Left renal cortex interstitium (tissue), 4 donors: ENCODE results near the gene RPL5. TPM values are rescaled to one million over a fixed set of nuclear protein-coding genes. Genes with fewer than 3 reads are reported as not detected.

ENCODE experiments used
- DNase-seq, 4 donors: peaks; one replicate each; pipeline ENCODE4 v3.0.0-alpha.2; 2013; ENCODE audit warnings: low read depth in 4 of 4, low spot score in 2 of 4, missing footprints in 1 of 4
- polyA plus RNA-seq, 4 donors: library from polyadenylated mRNA; unstranded; fragments of 120-200 nt; gene quantifications; one replicate each; pipeline ENCODE4 v1.2.1, GENCODE V29; 2013; ENCODE audit not compliant: insufficient read length in 4 of 4

RPL5 gene
- polyA plus RNA-seq, 4 donors, result 2,381 to 3,088 (median 2,760) TPM

DNA sequence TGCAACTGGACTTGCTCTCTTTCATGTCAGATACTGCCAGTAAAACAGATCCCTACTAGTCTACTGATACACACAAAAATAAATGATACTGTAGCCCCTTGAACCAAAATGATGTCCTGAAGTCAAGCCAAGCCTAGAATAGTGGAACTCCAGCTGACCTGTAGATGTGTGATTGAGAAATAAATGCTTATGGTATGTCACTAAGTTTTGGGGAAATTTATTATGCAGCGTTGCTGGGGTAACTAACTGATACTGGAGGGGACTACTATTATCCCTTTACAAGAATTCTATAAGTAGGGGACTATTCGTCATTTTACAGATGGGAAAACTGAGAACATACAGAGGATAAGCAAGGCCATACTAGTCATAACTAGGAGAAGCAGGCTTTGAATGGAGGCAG lies 55.6 kb downstream of the RPL5 start:
- no peak for DNase-seq

Other genes starting within 250 kb of the RPL5 start
- gene EVI5, start 46.9 kb upstream of the RPL5 start, polyA plus RNA-seq, result 10 to 100 TPM; 16.4 to 21.7 (median 18.7) TPM
- 10 to 100 TPM in 1 of 4 donors, 1 to 10 TPM in 3; 8.0 to 10.6 (median 9.2) TPM for gene DIPK1A, start 129.4 kb downstream of the RPL5 start, polyA plus RNA-seq
- 10 to 100 TPM; 39.1 to 70.8 (median 53.6) TPM for gene MTF2, start 247.2 kb downstream of the RPL5 start, polyA plus RNA-seq